Chondrocyte (in vitro differentiated cells): ENCODE measurements around the gene CHST12. TPM values are rescaled to one million over a fixed set of nuclear protein-coding genes. Genes with fewer than 3 reads are reported as not detected.
"Not testable (repeated sequence)": the region's sequence is repeated elsewhere in the genome, so short reads cannot be mapped to it uniquely, and the experiment has no call there.

ENCODE experiments used
- DNase-seq: peaks from one replicate; pipeline ENCODE4 v3.0.0; 2021; ENCODE audit warnings: mixed read lengths, low spot score
- H3K27ac Mint-ChIP-seq: one replicate; pipeline ENCODE4 v1.8.0; 2021; ENCODE audit warnings: mild to moderate bottlenecking, moderate library complexity, mixed read lengths; ENCODE audit not compliant: unreplicated experiment
- H3K27me3 Mint-ChIP-seq: 2 replicates; pipeline ENCODE4 v1.8.0; 2021; ENCODE audit warnings: low read depth, mixed read lengths
- H3K36me3 Mint-ChIP-seq: 2 replicates; pipeline ENCODE4 v1.8.0; 2021; ENCODE audit warnings: low read depth, mixed read lengths
- H3K4me1 Mint-ChIP-seq: 2 replicates; pipeline ENCODE4 v1.8.0; 2021; ENCODE audit warnings: low read depth, mild to moderate bottlenecking, mixed read lengths
- H3K4me3 Mint-ChIP-seq: one replicate; pipeline ENCODE4 v1.8.0; 2021; ENCODE audit warnings: mild to moderate bottlenecking, moderate library complexity, mixed read lengths; ENCODE audit not compliant: unreplicated experiment
- H3K9me3 Mint-ChIP-seq: 2 replicates; pipeline ENCODE4 v1.8.0; 2021; ENCODE audit warnings: low read depth, mixed read lengths
- total RNA-seq: library from RNA; stranded (reverse); gene quantifications from 3 replicates; pipeline ENCODE4 v1.2.1, GENCODE V29; 2021
- TF ChIP-seq, protein P1 (sequence below): fragments of 200-600 bp; sonication (generic); IDR thresholded peaks from 2 replicates; pipeline ENCODE4 v1.5.0; 2021; ENCODE audit warnings: antibody characterized with exemption, mild to moderate bottlenecking, moderate library complexity

The CHST12 gene
- total RNA-seq, 1 donor from 2014 or later: 22.4 TPM

DNA sequence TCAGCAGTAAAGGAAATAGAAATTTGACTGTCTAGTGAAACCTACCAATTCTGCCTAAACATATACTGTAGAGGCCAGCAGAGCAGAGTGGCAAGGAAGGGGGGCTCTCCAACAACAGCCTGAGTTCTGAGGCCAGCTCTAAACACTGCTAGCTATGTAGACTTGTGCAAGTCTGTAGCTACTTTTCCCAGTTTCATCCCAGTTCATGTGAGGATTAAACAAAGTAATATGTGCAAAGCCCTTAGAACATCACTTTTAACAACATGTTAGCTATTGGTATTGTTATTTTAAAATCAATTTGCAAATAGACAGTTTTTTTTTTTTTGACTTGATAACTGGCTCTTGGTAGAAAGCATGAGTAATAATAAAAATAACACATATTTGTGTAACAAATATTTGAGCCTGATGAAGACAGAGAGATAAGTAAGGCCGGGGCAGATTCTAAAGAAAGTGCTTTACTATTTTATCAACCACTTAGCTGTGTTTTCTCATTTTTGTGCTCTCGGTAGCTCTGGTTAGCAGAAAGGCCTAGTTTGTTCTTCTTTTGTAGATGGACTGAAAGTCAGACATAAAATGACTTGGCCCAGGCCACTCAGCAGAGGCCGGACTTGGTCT lies 9.3 kb downstream of the CHST12 start:
- no peaks in the 10 kb centered on the region for H3K27me3 Mint-ChIP-seq
- no peak for DNase-seq
- H3K4me3 Mint-ChIP-seq: no peak overlapping the region
- H3K27ac Mint-ChIP-seq: peak overlapping the region; percentile 78
- H3K9me3 Mint-ChIP-seq: no peaks in the 10 kb centered on the region
- no peaks in the 10 kb centered on the region for H3K36me3 Mint-ChIP-seq
- TF ChIP-seq, protein P1, sequence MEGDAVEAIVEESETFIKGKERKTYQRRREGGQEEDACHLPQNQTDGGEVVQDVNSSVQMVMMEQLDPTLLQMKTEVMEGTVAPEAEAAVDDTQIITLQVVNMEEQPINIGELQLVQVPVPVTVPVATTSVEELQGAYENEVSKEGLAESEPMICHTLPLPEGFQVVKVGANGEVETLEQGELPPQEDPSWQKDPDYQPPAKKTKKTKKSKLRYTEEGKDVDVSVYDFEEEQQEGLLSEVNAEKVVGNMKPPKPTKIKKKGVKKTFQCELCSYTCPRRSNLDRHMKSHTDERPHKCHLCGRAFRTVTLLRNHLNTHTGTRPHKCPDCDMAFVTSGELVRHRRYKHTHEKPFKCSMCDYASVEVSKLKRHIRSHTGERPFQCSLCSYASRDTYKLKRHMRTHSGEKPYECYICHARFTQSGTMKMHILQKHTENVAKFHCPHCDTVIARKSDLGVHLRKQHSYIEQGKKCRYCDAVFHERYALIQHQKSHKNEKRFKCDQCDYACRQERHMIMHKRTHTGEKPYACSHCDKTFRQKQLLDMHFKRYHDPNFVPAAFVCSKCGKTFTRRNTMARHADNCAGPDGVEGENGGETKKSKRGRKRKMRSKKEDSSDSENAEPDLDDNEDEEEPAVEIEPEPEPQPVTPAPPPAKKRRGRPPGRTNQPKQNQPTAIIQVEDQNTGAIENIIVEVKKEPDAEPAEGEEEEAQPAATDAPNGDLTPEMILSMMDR: no peak
- H3K4me1 Mint-ChIP-seq: peaks cover 43% of the 10 kb centered on the region

DNA sequence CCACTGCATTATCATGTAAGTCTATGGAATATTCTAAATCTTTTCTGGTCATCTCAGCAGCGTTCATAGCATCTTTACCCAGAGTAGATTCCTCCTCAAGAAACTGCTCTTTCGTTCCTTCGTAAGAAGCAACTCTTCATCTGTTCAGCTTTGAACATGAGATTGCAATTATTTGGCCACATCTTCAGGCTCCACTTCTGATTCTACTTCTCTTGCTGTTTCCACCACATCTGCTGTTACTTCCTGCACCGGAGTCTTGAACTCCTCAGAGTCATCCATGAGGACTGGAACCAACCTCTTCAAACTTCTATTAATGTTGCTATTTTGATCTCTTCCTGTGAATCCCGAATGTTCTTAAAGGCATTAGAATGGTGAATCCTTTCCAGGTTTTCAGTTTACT lies 12.7 kb downstream of the CHST12 start:
- H3K4me1 Mint-ChIP-seq: peaks cover 53% of the 10 kb centered on the region
- H3K27me3 Mint-ChIP-seq: no peaks in the 10 kb centered on the region
- TF ChIP-seq, protein P1: no peak
- H3K36me3 Mint-ChIP-seq: no peaks in the 10 kb centered on the region
- peak overlapping the region; percentile 10 for H3K27ac Mint-ChIP-seq
- no peaks in the 10 kb centered on the region for H3K9me3 Mint-ChIP-seq
- H3K4me3 Mint-ChIP-seq: no peak overlapping the region
- no peak for DNase-seq

DNA sequence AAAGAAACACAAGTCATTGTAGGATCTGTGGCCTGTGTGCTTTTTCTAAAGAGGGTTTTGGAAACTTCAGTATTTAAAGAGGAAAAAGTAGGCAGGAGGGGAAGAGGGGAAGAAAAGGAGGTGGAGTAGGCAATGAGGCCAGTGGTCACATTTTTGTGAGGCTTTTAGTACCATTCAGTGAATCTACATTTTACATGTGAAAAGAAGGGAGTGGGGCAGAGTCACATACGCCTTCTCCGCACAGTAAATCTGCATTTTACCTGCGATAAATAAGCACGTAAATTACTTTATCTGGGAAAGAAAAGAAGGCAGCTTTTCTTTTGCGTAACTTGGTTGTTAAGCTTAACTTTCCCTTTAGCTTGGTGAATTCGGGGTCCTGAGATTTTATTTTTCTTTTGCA lies 13.2 kb downstream of the CHST12 start:
- TF ChIP-seq, protein P1: no peak
- Mint-ChIP-seq H3K9me3 (no peaks in the 10 kb centered on the region), H3K4me1 (peaks cover 52% of the 10 kb centered on the region), H3K36me3 (no peaks in the 10 kb centered on the region), H3K27ac (no peak overlapping the region), H3K4me3 (no peak overlapping the region), H3K27me3 (no peaks in the 10 kb centered on the region)
- DNase-seq: no peak

DNA sequence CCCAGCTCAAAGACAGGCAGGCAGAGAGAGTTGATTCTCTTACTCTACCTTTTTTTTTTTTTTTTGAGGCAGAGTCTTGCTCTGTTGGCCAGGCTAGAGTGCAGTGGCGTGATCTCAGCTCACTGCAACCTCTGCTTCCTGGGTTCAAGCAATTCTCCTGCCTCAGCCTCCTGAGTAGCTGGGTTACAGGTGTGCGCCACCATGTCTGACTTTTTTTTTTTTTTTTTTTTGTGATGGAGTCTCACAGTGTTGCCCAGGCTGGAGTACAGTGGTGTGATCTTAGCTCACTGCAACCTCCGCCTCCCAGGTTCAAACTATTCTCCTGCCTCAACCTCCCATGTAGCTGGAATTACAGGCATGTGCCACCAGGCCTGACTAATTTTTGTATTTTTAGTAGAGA lies 13.8 kb downstream of the CHST12 start:
- not testable (repeated sequence) for H3K27ac Mint-ChIP-seq, H3K36me3 Mint-ChIP-seq, H3K4me3 Mint-ChIP-seq, H3K9me3 Mint-ChIP-seq, DNase-seq, H3K27me3 Mint-ChIP-seq
- H3K4me1 Mint-ChIP-seq: peaks cover 47% of the 10 kb centered on the region

DNA sequence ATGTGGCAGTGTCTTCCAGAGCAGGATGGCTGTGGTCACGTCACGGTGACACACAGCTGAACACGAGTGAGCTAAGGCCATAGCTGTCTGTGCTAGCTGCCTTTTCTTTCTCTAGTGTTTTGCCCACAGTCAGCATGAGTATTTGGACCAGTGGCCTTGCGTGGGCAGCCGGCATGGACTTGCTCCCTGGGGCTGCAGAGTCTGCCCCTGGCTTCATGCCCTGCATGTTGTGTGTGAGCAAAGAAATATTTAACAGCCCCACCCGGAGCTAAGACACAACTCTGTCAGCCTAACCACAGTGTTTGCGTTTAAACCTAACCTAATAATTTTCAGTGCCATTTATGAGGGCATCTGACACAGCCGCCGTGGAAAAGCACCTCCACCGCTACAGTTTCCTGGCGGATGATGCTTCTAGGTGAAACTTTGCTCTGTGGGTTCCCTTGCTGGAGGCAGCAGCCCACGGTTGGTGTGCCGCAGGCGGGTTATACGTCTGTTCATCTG lies 14.6 kb downstream of the CHST12 start:
- no peaks in the 10 kb centered on the region for H3K36me3 Mint-ChIP-seq
- H3K4me1 Mint-ChIP-seq: peaks cover 39% of the 10 kb centered on the region
- no peaks in the 10 kb centered on the region for H3K27me3 Mint-ChIP-seq
- no peak for DNase-seq
- H3K9me3 Mint-ChIP-seq: no peaks in the 10 kb centered on the region
- H3K27ac Mint-ChIP-seq: peak overlapping the region; percentile 78
- TF ChIP-seq, protein P1: no peak
- H3K4me3 Mint-ChIP-seq: no peak overlapping the region
